ENCODE measurements around the gene ZDHHC3. TPM values are rescaled to one million over a fixed set of nuclear protein-coding genes. Genes with fewer than 3 reads are reported as not detected.

The ZDHHC3 gene
- total and polyA plus RNA-seq, 12 donors: 30.1 to 148 (median 95.8) TPM

- no peak for TF ChIP-seq POLR2A (IDR thresholded peaks at IDR 0.05)
- TF ChIP-seq CTCF (IDR thresholded peaks at IDR 0.05): peak; percentile 9 to 41 (median 36)
- Histone ChIP-seq H3K9me3 (replicated peaks in 1 of 3) (no peaks in the 10 kb centered on the region), H3K36me3 (replicated peaks in 1 of 2) (no peaks in the 10 kb centered on the region), H3K27me3 (no peaks in the 10 kb centered on the region), H3K4me1 (replicated peaks in 1 of 2) (no peaks in the 10 kb centered on the region), H3K4me3 (no peak overlapping the region), H3K27ac (no peak overlapping the region)
- peak in 3 of 7 donors; percentile 25 to 55 (median 48) for DNase-seq
- WGBS, 4 donors: 42 to 62% (median 50%) methylated on average over 4 of the region's 4 CpGs
- intact Hi-C loops (cut with DNase I): loop anchor here in 1 of 2 donors (5.0 kb wide), 1 partner anchor 383 kb away; no protein-coding TSS in a partner anchor
These were observed 61.0 kb downstream of the ZDHHC3 start for GRCh38 chr3:44914936-44915335.

GRCh38 chr3:44913868-44914468 is 62.0 kb downstream of the ZDHHC3 start:
- Histone ChIP-seq H3K9me3 (replicated peaks in 1 of 3) (no peaks in the 10 kb centered on the region), H3K27me3 (no peaks in the 10 kb centered on the region), H3K36me3 (replicated peaks in 1 of 2) (no peaks in the 10 kb centered on the region), H3K27ac (no peak overlapping the region), H3K4me1 (replicated peaks in 1 of 2) (no peaks in the 10 kb centered on the region), H3K4me3 (no peak overlapping the region)
- intact Hi-C loops (cut with DNase I): loop anchor here in 1 of 2 donors (5.0 kb wide), 1 partner anchor 382 kb away; no protein-coding TSS in a partner anchor
- WGBS, 4 donors: 27 to 38% (median 28%) methylated on average over 2 to 4 of the region's 4 CpGs
- TF ChIP-seq CTCF (IDR thresholded peaks at IDR 0.05) (peak; percentile 48 to 70 (median 64)), POLR2A (IDR thresholded peaks at IDR 0.05) (no peak)
- DNase-seq: peak; percentile 38 to 82 (median 64)

GRCh38 chr3:44910693-44911092 is 65.3 kb downstream of the ZDHHC3 start:
- Histone ChIP-seq H3K36me3 (replicated peaks in 1 of 2) (no peaks in the 10 kb centered on the region), H3K27me3 (no peaks in the 10 kb centered on the region), H3K27ac (no peak overlapping the region), H3K4me3 (no peak overlapping the region), H3K9me3 (replicated peaks in 1 of 3) (no peaks in the 10 kb centered on the region), H3K4me1 (replicated peaks in 1 of 2) (no peaks in the 10 kb centered on the region)
- no peak for DNase-seq
- intact Hi-C loops (cut with DNase I): loop anchor here in 1 of 2 donors (5.0 kb wide), 1 partner anchor 378 kb away; no protein-coding TSS in a partner anchor
- WGBS, 4 donors: 78 to 89% (median 85%) methylated on average over 3 of the region's 3 CpGs
- TF ChIP-seq CTCF (IDR thresholded peaks at IDR 0.05) (no peak), POLR2A (IDR thresholded peaks at IDR 0.05) (no peak)

- H3K27ac ChIP-seq: no peak overlapping the region
- intact Hi-C loops (cut with DNase I): no loop called here
- H3K27me3 ChIP-seq: no peaks in the 10 kb centered on the region
- H3K9me3 ChIP-seq (replicated peaks in 1 of 3): no peaks in the 10 kb centered on the region
- no peaks in the 10 kb centered on the region for H3K4me1 ChIP-seq (replicated peaks in 1 of 2)
- H3K36me3 ChIP-seq (replicated peaks in 1 of 2): no peaks in the 10 kb centered on the region
- no peak for DNase-seq
- TF ChIP-seq POLR2A (IDR thresholded peaks at IDR 0.05) (no peak), CTCF (IDR thresholded peaks at IDR 0.05) (no peak)
- WGBS, 4 donors: 19 to 32% (median 26%) methylated on average over 2 of the region's 2 CpGs
- no peak overlapping the region for H3K4me3 ChIP-seq
These were observed 66.9 kb downstream of the ZDHHC3 start for GRCh38 chr3:44909063-44909462.

Measured in adrenal gland (tissue), 12 donors.